Hematopoietic multipotent progenitor cell treated with erythropoietin and hydrocortisone succinate and interleukin-3 and kit ligand, for 17 days (in vitro differentiated cells): ENCODE measurements around the gene CEP83.

ENCODE experiments used
- DNase-seq: peaks from one replicate; pipeline ENCODE4 v3.0.0-alpha.2; 2015; ENCODE audit warnings: low spot score

The CEP83 gene

DNA sequence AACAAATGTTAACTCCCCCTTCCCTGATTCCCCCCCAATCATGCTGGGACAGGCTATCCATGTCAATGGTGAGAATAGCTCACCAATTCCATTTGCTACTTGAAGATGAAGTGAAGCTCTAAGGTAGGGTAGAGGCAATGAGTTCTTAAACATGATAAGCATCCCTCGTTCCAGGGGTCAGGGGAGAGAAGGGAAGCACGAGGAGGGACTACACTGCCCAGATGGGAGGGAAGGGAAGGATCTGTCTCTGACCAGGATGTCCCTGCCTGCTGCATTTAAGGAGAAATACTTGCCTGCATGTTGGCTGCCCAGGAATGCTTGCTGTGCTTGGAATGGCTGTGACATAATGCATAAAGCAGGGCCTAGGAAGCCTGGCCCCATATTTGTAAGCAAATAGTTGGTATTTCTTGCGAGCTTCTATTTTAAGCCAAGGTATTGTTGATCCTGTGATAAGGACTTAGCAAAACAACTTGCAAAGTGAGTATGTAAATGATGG, 155.1 kb downstream of the CEP83 start:
- DNase-seq = no peak

DNA sequence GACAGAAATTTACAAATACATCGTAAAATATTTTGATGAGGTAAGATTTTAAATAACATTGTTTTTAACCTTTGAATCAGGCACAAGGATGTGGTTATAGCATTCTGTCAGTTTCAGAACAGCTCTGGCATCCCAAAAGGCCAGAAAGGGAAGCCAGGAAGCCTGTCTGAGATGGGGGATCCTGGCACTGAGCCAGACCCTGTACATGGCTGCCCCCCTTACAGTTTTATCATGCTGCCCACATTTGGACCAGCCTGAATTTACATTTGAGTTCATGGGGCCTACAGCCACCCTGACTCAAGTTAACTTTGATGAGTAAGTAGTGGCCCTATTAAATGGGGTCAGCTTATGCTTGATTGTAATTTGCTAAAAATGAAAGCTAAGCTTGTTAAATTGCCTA, 155.7 kb downstream of the CEP83 start:
- DNase-seq = no peak

DNA sequence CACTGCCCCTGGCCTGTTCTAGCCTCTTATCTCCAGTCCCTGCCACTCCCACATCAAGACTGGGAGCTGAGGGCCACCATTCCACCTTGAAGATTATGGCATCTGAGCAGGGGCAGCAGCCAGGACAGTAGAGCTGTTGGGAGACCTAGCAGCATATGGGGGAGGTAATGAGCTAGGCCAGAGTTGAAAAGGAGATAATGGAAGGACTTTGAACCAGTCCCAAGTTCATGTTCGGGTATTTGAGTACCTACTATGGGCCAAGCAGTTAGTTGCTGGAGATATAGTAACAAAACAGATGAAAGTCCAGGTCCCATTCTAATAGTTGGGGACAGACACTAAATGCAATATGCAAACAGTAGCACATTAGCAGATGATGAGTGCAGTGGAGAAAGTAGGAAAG, 159.8 kb downstream of the CEP83 start:
- DNase-seq = no peak

DNA sequence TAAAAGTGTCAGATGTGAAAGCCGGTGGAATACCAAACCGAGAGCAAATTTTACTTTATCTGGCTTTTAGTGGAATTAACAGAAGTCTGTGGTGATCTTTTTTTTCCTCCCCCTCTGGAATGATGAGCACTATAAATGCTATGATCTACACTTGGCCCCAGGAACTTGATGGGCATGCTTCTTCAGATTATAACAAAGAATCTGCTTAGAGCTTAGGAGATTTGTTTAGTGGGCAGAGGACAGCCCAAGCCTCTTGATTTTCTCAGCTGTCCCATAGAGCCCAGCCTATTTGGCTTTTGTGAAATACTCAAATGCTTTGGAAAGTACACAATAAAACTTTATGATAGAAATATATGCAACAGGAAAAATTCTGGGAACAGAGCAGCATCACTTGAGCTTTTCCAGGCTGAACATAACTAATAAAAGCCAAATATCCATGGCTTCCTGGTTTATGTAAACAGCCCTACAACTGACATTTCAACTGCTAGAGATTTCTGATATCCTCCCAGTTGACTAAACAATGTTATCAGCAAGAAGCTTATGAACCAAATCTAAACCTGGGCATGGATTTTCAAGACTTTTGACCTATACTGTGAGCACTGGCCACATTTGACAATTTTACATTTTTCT, 161.7 kb downstream of the CEP83 start:
- no peak for DNase-seq

DNA sequence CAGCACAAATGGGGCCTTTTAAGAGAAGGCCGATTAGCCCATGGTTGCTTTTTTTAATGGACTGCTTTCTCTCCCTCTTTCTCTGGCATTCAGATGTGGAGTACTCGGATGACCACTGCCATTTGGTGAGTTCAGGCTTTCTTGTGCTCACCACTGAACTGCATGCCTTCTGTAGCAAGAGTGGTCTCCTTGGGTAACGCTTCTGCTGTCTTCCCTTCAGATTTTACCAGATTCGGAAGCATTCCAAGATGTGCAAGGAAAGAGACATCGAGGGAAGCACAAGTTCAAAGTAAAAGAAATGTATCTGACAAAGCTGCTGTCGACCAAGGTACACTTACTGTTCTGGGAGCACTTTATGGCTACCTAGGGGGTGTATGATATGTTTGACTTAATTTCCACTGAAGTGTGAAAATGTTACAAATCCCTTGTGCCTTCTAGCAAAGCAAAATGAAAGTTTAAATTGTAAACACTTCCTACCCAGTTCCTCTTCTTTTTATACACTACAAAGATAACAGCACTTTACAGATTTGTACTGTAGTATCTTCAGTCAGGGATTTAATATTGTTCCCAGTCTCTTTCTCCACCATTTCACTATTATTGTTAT, 162.5 kb downstream of the CEP83 start:
- DNase-seq = no peak

DNA sequence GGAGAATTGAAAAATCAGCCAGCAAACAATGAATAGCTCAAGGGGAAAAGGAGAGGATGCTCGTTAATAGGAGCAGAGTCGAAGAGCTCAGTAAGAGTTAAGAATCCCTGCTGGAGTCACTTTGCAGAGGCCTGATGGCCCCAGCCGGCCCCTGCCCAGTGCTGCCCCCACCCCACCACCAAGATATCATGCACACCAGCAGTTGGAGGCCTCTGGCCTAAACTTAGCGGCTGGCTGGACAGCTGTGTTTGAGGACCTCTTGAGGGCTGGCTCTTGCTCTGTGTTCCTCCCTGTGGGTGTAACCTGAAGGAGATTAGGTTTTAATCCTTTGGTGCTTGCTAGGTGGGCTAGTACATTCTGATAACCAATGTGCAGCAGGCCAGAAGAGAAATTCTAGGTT, 169.3 kb downstream of the CEP83 start:
- DNase-seq = no peak

DNA sequence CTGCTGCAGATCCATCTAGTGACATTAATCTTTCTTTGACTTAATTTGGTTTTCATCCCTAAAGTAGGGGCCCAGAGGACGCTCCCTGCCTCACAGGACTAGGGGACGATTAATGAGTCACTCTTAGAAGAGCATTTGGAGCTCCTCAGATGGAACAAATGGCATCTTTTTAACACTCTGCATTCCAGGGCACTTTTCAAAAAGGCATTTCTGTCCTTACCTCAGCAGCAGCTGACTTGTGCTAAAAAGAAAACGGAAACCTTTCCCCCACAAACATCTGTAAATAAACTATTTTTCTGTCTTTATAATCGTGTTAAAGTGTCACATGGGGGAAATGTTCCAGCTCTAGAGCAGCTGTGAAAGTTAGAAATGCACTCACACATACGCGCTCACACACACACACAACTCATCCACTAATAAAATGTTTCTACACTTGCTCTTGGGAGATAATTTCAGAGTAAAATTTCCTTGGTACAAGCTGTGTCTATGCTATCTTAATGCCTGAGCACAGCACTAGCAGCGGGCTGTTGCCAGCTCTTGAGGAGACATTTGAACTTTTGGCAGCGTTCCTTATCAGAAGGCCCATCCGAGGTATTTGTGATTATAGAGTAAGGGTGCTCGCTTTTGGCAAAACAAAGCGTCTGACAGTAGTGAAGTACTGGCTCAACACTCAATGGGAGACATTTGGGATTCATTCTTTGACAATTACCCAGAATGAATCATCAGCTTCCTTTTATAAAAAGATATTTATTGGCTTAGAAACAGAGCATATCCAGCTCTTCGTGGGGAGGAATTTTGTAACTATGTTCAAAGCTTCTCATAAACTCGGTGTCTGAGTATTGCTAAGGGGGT, 170.0 kb downstream of the CEP83 start:
- DNase-seq = peak; percentile 10

DNA sequence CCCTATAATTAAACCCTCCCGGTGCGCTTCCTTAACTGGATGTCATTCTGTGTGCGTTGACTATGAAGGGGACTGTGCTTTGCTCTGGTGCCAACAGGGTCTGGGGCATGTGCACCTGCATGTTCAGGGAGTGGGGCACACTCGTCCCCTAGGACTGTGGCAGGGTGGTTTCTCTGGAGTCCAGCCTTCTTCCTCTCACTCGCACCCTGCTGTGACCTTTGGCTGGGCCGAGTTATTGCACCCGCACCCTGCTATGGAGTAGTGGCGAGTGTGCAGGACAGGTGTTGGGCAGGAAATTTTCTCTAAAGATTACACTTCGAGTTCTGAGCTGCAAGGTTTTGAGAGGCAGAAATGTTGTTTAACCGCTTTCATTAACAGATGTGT, 172.4 kb downstream of the CEP83 start:
- no peak for DNase-seq

DNA sequence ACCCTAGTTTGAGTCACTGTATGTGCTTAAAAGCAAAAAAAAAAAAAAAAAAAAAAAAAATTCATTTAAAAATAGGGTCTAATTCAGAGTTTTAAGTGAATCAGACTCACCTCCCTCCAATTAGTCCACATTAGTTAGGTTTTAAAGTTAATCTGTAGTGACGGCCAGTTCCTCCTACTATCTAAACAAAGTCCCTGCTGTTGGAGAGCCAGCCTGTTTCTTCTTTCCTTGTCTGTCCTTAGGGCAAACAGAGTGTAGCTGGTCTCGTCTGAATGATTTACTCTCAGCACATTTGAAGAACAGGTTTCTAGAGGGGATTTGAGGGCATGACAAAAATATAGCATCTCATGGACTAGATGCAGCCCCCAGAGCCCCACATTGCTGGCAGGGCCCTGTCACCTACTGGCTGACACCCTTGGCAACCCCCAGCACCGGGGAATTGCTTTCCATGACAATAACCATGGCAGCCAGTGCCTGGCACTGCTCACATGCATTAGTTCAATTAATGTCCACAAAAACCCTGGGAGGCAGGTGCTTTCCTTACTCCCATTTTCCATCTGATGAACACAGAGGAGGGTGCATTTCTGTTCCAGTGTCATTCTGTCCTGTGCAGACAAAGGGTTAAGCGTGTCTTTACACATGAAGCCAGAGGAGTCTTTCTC, 173.0 kb downstream of the CEP83 start:
- DNase-seq = no peak

DNA sequence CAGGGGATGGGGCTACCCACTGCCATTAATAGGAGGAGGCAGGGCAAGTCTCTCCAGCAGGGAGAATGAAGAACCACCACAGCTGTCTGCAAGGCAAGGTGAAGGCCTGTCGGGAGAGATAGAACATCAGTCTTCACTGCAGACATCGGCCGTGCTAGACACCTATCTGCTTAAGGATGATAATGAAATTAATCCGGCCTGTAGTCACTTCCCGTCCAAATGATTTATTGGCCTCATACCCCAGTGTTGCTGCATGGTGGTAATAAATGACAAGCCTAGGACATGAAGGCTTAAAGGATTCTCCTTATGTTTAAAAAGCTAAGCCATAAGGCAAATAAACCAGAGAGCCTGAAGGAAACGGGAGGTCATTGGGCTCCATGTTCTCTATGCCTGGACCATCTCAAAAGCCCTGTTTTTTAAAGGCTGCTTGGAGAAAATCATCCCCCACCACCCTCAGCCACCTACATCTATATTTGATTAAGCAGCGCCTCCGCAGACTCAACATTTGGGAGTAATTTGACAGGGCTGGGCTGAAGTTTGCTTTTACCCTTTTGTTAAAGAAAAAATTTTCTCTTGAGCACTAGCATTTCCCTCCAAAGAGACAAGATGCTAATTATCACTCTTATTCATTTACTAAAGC, 173.6 kb downstream of the CEP83 start:
- no peak for DNase-seq

DNA sequence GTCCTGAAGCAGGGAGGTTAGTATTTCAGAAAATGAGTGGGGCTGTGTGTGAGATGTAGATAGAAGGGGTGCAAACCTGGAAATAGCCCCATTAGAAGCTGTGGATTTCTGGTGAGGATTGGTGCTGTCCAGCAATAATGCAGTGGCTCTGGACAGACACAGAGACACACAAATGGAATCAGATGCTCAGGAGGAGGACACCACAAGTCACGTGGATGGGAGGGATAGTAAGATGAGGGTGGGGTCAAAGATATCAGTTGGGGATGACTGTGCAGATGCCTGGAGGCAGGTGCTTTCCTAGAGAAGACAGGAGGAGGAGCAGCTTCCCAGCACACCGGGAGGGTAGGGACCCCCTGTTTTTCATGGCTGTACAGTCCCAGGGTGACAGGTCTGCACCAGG, 174.8 kb downstream of the CEP83 start:
- no peak for DNase-seq

DNA sequence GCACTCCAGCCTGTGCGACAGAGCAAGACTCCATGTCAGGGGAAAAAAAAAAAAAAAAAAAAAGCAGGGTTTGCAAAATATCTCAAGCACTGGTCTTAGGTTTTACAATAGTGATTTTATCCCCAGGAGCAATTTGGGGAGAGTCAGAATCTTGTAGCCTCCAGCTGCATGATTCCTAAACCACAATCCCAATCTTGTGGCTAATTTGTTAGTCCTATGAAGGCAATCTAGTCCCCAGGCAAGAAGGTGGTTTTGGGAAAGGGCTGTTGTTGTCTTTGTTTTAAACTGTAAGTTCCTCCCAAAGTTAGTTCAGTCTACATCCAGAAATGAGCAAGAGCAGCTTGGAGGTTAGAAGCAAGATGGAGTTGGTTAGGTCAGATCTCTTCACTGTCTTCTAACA, 175.6 kb downstream of the CEP83 start:
- no peak for DNase-seq

DNA sequence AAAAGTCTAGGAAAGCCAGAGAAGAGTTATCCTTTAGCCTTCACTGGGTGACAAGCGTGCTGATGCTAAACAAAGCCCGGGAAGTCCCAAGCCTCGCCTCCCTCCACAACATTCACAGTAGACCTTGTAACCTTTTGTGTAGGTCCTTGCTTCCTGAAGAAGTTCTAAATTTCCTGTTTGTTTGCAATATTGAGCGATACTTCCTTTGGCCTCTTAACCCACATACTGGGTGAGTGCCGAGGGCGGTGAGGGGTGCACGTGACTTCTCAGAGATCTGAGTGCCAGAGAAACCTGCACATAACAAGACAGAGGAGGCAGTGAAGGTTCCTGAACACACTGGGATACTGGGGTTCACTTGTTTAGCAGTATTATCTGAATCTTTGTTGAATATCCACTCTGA, 177.0 kb downstream of the CEP83 start:
- DNase-seq = no peak

DNA sequence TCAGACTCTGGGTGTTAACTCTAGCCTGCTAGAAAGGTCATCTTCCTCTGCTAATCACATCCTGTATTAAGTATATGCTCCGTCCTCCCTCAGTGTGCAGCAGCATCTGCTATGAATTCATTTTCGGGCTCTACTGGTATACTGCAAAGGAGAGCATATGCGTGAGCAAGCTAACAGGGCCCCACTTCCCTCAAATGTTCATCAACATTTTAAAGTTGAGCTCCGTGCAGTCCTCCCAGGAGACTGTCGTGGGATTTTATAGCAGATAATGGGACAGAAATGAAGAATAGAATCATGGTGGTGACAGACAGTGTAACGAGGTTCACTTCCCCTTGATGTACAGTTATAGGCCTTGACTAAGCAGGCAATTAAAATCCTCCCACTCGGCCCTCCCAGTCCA, 179.6 kb downstream of the CEP83 start:
- no peak for DNase-seq

DNA sequence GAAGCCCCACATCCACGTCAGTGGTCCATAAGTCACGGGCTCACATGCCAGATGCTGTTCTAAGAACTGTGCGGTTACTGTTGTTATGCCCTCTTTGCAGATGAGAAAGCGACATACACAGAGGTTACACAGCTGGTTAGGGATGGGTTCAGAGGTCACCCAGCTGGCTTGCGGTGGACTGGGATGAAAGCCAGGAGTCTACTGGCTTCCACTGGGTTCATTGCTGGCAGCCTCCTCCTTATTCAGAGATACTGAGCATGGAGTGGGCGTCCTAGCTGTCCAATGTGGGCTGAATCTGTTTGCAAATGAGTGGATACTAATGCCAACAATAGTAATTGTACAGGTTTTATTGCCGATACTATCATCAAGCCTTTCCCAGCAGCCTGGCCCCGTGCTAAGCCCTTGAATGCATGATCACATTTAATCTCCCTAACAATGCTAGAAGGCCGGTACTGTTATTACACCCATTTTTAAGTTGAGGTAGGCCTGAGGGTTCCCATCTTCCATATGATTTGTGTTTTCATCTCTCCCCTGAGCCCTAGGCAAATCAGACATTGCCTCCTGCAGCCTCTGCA, 182.2 kb downstream of the CEP83 start:
- DNase-seq = no peak

DNA sequence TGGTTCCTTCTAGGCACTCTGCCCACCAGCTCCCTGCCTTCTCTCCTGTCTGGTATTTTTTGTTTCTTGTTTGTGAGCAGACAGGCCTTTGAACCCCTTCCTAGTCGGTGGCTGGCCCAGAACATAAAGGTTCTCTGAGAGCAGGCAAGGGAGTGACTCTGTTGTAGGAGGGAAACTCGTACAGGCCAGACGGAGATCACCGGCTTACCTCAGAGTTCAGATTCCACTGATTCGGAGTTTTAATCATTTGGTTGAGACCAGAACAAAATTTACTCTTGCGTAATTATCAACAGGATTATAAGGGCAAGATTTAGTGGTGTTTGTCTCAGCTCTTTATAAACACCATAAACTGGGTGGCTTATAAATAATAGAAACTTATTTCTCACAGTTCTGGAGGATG, 182.9 kb downstream of the CEP83 start:
- DNase-seq = no peak

DNA sequence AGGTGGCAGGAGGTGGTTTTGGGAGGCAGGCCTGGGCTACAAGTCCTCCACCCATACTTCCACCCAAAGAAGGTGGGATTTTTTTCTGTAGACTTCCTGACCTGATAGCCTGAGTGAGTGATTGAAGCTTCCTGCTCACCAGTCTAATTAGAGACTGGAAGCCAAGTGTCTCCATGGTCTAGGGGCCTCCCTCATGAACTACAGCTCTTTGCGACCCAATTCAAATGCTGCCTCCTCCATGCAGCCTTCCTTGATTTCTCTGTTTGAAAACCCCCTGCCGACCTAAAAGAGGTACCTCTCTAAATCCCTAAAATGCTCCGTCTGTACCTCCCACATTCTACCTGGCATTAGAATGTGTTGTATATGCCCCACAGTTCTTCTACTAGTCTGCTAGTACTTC, 186.4 kb downstream of the CEP83 start:
- no peak for DNase-seq

DNA sequence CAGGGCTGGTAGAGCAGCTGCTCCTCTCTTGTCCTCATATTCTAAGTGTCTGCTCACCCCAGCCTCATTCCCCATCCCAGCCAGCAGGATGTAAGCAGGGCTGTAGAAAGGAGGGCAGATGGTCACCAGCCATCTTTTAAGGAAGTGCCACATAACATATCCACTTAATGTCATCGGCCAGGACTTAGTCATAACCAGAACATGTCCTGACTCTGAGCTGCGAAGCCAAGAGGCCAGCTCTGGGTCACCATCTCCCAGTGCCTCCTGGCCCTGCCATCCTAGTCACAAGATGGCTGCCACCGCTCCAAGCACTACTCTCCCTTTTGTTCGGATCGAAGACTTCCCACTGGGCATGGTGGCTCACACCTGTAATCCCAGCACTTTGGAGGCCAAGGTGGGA, 187.4 kb downstream of the CEP83 start:
- DNase-seq = no peak

DNA sequence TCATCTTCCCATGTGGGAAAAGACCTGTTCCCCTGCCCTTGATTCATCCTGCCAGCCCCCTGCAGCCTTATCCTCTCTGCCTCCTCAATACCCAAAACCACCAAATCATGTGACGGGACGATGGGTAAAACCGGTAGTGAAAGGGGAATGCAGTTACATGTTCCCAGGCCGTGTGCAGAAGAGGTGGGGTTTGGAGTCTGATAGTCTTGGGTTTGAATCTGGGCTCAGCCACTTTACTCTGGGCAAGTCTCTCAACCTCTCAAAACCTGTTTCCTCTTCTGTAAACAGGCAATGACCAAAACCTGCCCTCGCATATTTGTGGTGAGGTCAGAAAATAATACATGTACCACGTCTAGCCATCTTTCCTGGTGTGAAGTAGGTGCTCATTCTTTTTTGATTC, 188.3 kb downstream of the CEP83 start:
- DNase-seq = no peak

DNA sequence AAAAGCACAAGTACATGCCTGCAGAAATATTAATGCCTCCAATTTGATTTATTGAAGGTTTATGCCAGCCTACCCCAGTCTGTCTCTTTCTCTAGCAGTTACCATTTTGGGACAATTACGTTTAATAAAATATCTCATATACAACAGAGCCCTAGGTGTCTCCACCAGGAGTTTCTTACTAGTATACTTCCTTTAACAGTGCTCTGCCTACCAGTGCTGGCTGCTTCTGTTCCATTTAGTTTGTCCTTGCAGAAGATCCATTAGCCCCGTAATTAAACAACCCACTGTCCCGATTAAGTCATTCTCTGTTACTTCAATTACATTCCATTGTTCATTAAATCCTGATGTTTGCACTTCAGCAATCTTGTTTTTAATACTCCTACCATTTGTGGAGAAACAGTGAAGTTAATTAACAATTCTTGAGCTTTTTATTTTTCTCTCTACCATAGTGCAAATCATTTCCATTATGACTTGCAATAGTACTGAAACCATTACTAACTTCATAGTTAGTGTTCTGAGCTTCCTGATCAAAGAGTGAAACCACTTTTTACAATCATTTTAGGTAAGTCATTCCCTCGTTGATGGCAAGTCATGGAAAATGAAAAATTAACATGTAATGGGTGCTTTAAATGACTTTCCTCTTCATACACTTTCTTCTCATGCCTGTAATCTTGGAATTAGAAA, 190.2 kb downstream of the CEP83 start:
- no peak for DNase-seq

DNA sequence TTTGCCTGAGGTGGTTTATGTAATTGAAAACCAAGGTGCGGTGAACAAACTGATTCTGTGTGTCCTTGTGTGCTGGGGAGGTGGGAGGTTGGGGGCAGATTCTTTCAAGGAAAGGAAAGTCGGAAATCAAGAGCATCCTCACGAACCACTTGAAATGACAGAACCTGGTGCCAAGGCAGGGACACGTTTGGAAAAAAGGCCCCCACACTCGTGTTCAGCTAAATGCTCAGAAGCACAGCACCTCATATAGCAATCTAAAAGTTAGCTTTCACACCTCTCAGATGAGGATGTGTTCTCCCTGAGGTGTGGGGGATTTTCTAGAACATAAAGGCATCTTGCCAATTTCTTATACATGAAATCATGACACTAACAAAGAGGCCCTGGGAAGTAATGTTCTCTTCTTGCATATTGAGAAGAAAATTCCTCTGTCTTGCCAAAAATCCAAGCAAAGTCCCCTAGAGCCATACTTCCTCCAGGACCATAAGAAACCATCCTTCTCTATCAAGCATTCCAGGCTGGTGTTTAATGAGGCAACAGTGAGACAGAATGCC, 191.7 kb downstream of the CEP83 start:
- DNase-seq = no peak
